ENCODE results near the gene MVB12B. TPM values are rescaled to one million over a fixed set of nuclear protein-coding genes. Genes with fewer than 3 reads are reported as not detected.

The MVB12B gene
- polyA plus RNA-seq, 1 donor = 13.4 TPM

GRCh38 chr9:126417684-126418083 lies 91.1 kb downstream of the MVB12B start:
- no peaks in the 10 kb centered on the region for H3K27me3 ChIP-seq (ENCODE audit: control insufficient read depth, insufficient read depth, low read length)
- no CpG with 5 or more reads among the region's 2 CpGs for WGBS (ENCODE audit: insufficient coverage, low lambda C conversion rate)
- peaks cover 18% of the 10 kb centered on the region for H3K36me3 ChIP-seq (ENCODE audit: control insufficient read depth, insufficient read depth, low read length)
- DNase-seq = no peak
- H3K9me3 ChIP-seq (ENCODE audit: control insufficient read depth, low read depth, low read length) = no peaks in the 10 kb centered on the region
- no peak overlapping the region for H3K4me3 ChIP-seq (ENCODE audit: low read length)
- no peak overlapping the region for H3K27ac ChIP-seq (ENCODE audit: low read length)
- H3K4me1 ChIP-seq (ENCODE audit: control insufficient read depth, insufficient read depth, low read length) = no peaks in the 10 kb centered on the region

DNA sequence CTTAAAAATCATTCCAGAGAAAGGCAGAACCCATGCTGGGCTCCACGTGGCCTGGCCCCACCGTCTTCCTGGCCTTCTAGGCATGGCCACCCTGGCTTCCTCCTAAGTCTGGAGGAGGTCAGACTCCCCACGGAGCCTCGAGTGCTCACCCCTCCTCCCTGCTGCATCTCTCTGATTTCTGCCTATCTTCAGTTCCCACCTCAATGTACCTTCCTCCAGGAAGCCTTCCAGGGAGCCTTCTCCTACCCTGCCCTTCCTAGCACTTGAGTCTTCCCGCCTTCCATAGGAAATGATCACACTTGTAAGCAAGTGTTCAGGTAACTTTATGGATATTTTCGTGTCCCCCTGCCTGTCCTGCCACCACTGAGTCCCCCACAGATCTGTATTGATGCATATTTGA lies 92.0 kb downstream of the MVB12B start:
- H3K9me3 ChIP-seq (ENCODE audit: control insufficient read depth, low read depth, low read length) = no peaks in the 10 kb centered on the region
- H3K4me1 ChIP-seq (ENCODE audit: control insufficient read depth, insufficient read depth, low read length) = no peaks in the 10 kb centered on the region
- no peaks in the 10 kb centered on the region for H3K27me3 ChIP-seq (ENCODE audit: control insufficient read depth, insufficient read depth, low read length)
- H3K36me3 ChIP-seq (ENCODE audit: control insufficient read depth, insufficient read depth, low read length) = peaks cover 27% of the 10 kb centered on the region
- no CpG with 5 or more reads among the region's 6 CpGs for WGBS (ENCODE audit: insufficient coverage, low lambda C conversion rate)
- H3K4me3 ChIP-seq (ENCODE audit: low read length) = no peak overlapping the region
- H3K27ac ChIP-seq (ENCODE audit: low read length) = no peak overlapping the region
- DNase-seq = no peak

DNA sequence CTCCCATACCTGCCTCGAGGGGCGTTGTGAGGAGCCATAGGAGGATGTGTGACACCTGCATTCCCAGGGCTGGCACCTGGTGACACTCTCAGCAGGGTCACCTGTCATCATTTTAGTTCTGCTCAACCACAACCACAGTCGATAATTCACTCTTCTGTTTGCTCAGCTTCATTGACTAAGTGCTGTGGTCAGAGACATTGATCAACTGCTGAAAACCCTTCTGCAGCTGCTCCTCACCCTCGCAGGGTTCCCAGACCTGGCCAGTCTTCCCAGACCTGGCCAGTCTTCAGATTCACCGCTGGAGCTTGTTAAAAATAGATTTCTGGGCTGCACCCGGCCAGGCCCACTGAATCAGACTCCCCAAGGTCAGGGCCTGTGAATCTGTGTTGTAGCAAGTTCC lies 92.8 kb downstream of the MVB12B start:
- no peak for DNase-seq
- Histone ChIP-seq H3K4me3 (ENCODE audit: low read length) (no peak overlapping the region), H3K9me3 (ENCODE audit: control insufficient read depth, low read depth, low read length) (no peaks in the 10 kb centered on the region), H3K27ac (ENCODE audit: low read length) (no peak overlapping the region), H3K36me3 (ENCODE audit: control insufficient read depth, insufficient read depth, low read length) (peaks cover 31% of the 10 kb centered on the region), H3K4me1 (ENCODE audit: control insufficient read depth, insufficient read depth, low read length) (no peaks in the 10 kb centered on the region), H3K27me3 (ENCODE audit: control insufficient read depth, insufficient read depth, low read length) (no peaks in the 10 kb centered on the region)
- no CpG with 5 or more reads among the region's 6 CpGs for WGBS (ENCODE audit: insufficient coverage, low lambda C conversion rate)

DNA sequence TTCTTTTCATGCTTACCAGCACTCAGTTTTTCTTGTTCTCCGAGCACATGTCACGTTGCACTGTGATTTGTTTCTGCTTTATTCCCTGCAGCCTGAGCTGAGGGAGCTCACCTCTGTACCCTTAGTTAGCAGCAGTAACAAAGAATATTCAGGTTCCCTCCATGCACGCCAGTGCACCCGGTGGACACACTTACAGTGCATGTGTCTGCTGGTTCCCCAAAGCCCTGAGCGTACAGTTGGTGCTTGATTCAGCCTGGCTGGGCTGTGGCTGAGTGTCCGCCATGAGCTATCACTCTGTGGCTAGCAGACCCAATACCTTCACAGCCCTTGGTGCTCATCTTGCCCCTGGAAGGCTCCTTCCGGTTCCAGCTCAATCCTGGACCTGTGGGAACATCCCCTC lies 93.5 kb downstream of the MVB12B start:
- Histone ChIP-seq H3K27me3 (ENCODE audit: control insufficient read depth, insufficient read depth, low read length) (no peaks in the 10 kb centered on the region), H3K36me3 (ENCODE audit: control insufficient read depth, insufficient read depth, low read length) (peaks cover 34% of the 10 kb centered on the region), H3K4me3 (ENCODE audit: low read length) (no peak overlapping the region), H3K27ac (ENCODE audit: low read length) (no peak overlapping the region), H3K9me3 (ENCODE audit: control insufficient read depth, low read depth, low read length) (no peaks in the 10 kb centered on the region), H3K4me1 (ENCODE audit: control insufficient read depth, insufficient read depth, low read length) (no peaks in the 10 kb centered on the region)
- DNase-seq = no peak
- WGBS (ENCODE audit: insufficient coverage, low lambda C conversion rate) = no CpG with 5 or more reads among the region's 7 CpGs

DNA sequence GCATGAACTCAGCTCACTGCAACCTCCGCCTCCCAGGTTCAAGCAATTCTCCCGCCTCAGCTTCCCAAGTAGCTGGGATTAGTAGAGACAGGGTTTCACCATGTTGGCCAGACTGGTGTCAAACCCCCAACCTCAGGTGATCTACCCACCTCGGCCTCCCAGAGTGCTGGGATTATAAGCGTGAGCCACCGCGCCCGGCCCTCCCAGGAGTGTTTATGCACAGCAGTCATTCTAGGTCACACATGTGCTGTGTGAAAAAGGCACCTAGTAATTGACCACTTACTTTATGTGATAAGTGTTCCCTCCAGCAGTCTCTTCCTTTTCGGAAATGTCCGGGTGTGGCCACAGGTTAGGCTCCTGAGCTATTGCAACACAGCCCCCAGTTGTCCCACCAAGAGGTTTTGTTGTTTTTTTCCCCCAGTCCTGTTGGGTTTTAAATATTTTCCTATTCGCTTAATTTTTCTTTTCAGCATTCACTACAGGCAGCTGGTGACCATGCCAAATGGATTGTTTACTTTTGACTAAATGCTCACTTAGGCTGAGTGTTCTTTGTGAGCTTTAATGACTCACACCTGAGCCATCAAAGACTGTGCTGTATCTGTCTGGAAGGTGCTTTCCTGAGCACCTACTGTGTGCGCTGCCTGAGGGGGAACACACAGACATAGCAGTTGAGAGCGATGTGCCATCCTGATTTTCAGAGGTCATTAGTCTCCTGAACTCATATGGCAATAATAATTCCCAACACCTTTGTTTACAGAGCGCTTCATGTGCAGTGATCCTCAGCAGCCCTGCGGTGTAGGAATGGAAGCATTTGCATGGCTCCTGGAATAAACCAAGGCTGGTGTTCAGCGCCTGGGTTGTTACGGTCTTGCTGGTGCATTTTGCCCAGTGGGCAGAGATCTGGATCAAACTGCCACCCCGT lies 94.3 kb downstream of the MVB12B start:
- DNase-seq = no peak
- H3K27ac ChIP-seq (ENCODE audit: low read length) = no peak overlapping the region
- 63% methylated on average over 1 of the region's 17 CpGs for WGBS (ENCODE audit: insufficient coverage, low lambda C conversion rate)

GRCh38 chr9:126421567-126422428 lies 95.2 kb downstream of the MVB12B start:
- Histone ChIP-seq H3K27me3 (ENCODE audit: control insufficient read depth, insufficient read depth, low read length) (no peaks in the 10 kb centered on the region), H3K27ac (ENCODE audit: low read length) (no peak overlapping the region), H3K4me3 (ENCODE audit: low read length) (no peak overlapping the region), H3K4me1 (ENCODE audit: control insufficient read depth, insufficient read depth, low read length) (no peaks in the 10 kb centered on the region), H3K36me3 (ENCODE audit: control insufficient read depth, insufficient read depth, low read length) (peaks cover 36% of the 10 kb centered on the region), H3K9me3 (ENCODE audit: control insufficient read depth, low read depth, low read length) (no peaks in the 10 kb centered on the region)
- no CpG with 5 or more reads among the region's 25 CpGs for WGBS (ENCODE audit: insufficient coverage, low lambda C conversion rate)
- no peak for DNase-seq

More for the DNA sequence above, 94.3 kb downstream of the MVB12B start:
- no peaks in the 10 kb centered on the region for H3K27me3 ChIP-seq (ENCODE audit: control insufficient read depth, insufficient read depth, low read length)
- H3K4me1 ChIP-seq (ENCODE audit: control insufficient read depth, insufficient read depth, low read length) = no peaks in the 10 kb centered on the region
- H3K4me3 ChIP-seq (ENCODE audit: low read length) = no peak overlapping the region
- H3K9me3 ChIP-seq (ENCODE audit: control insufficient read depth, low read depth, low read length) = no peaks in the 10 kb centered on the region
- peaks cover 36% of the 10 kb centered on the region for H3K36me3 ChIP-seq (ENCODE audit: control insufficient read depth, insufficient read depth, low read length)

GRCh38 chr9:126423142-126423915 lies 96.7 kb downstream of the MVB12B start:
- H3K27ac ChIP-seq (ENCODE audit: low read length) = no peak overlapping the region
- H3K9me3 ChIP-seq (ENCODE audit: control insufficient read depth, low read depth, low read length) = no peaks in the 10 kb centered on the region
- no peaks in the 10 kb centered on the region for H3K4me1 ChIP-seq (ENCODE audit: control insufficient read depth, insufficient read depth, low read length)
- no CpG with 5 or more reads among the region's 10 CpGs for WGBS (ENCODE audit: insufficient coverage, low lambda C conversion rate)
- no peak for DNase-seq
- H3K4me3 ChIP-seq (ENCODE audit: low read length) = no peak overlapping the region
- H3K36me3 ChIP-seq (ENCODE audit: control insufficient read depth, insufficient read depth, low read length) = peaks cover 36% of the 10 kb centered on the region
- no peaks in the 10 kb centered on the region for H3K27me3 ChIP-seq (ENCODE audit: control insufficient read depth, insufficient read depth, low read length)

- no peaks in the 10 kb centered on the region for H3K4me1 ChIP-seq (ENCODE audit: control insufficient read depth, insufficient read depth, low read length)
- DNase-seq = no peak
- no peak overlapping the region for H3K27ac ChIP-seq (ENCODE audit: low read length)
- no CpG with 5 or more reads among the region's 3 CpGs for WGBS (ENCODE audit: insufficient coverage, low lambda C conversion rate)
- H3K9me3 ChIP-seq (ENCODE audit: control insufficient read depth, low read depth, low read length) = no peaks in the 10 kb centered on the region
- H3K27me3 ChIP-seq (ENCODE audit: control insufficient read depth, insufficient read depth, low read length) = no peaks in the 10 kb centered on the region
- H3K4me3 ChIP-seq (ENCODE audit: low read length) = no peak overlapping the region
- peaks cover 39% of the 10 kb centered on the region for H3K36me3 ChIP-seq (ENCODE audit: control insufficient read depth, insufficient read depth, low read length)
Observed at GRCh38 chr9:126423916-126424185, 97.2 kb downstream of the MVB12B start.

DNA sequence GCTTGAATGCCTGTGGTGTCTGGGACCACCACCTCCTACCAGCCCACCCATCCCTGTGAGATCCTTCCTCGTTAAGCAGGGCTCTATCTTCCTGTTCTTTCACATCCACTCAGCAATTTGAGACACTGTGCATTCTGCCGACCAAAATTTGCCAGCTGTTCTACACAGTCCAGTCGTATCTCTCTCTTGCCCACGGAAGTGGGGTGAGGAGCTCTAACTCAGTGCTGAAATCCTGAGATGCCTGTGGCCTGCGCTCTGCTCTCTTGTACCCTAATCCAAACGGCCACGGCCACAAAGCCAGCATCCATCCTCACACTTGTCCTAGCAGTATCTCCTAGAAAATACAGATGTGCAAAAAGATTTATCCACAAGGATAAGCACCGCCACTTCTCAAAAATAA lies 97.9 kb downstream of the MVB12B start:
- Histone ChIP-seq H3K9me3 (ENCODE audit: control insufficient read depth, low read depth, low read length) (no peaks in the 10 kb centered on the region), H3K4me1 (ENCODE audit: control insufficient read depth, insufficient read depth, low read length) (no peaks in the 10 kb centered on the region), H3K4me3 (ENCODE audit: low read length) (no peak overlapping the region), H3K27ac (ENCODE audit: low read length) (no peak overlapping the region), H3K36me3 (ENCODE audit: control insufficient read depth, insufficient read depth, low read length) (peaks cover 40% of the 10 kb centered on the region), H3K27me3 (ENCODE audit: control insufficient read depth, insufficient read depth, low read length) (no peaks in the 10 kb centered on the region)
- no peak for DNase-seq
- WGBS (ENCODE audit: insufficient coverage, low lambda C conversion rate) = 80% methylated on average over 1 of the region's 8 CpGs

GRCh38 chr9:126428534-126429175 lies 102.0 kb downstream of the MVB12B start:
- no peaks in the 10 kb centered on the region for H3K27me3 ChIP-seq (ENCODE audit: control insufficient read depth, insufficient read depth, low read length)
- no peaks in the 10 kb centered on the region for H3K9me3 ChIP-seq (ENCODE audit: control insufficient read depth, low read depth, low read length)
- H3K4me1 ChIP-seq (ENCODE audit: control insufficient read depth, insufficient read depth, low read length) = no peaks in the 10 kb centered on the region
- no peak overlapping the region for H3K4me3 ChIP-seq (ENCODE audit: low read length)
- DNase-seq = no peak
- H3K36me3 ChIP-seq (ENCODE audit: control insufficient read depth, insufficient read depth, low read length) = peaks cover 37% of the 10 kb centered on the region
- WGBS (ENCODE audit: insufficient coverage, low lambda C conversion rate) = no CpG with 5 or more reads among the region's 9 CpGs
- no peak overlapping the region for H3K27ac ChIP-seq (ENCODE audit: low read length)

All from large intestine (tissue), 3 donors.